Left renal cortex interstitium (tissue), 4 donors: Measurements from ENCODE around the gene CCNT1. TPM values are rescaled to one million over a fixed set of nuclear protein-coding genes. Genes with fewer than 3 reads are reported as not detected.
"Not testable (repeated sequence)": the region's sequence is repeated elsewhere in the genome, so short reads cannot be mapped to it uniquely, and the experiment has no call there.

Experiments
- DNase-seq, 4 donors: peaks; one replicate each; pipeline ENCODE4 v3.0.0-alpha.2; 2013; ENCODE audit warnings: low read depth in 4 of 4, low spot score in 2 of 4, missing footprints in 1 of 4
- polyA plus RNA-seq, 4 donors: library from polyadenylated mRNA; unstranded; fragments of 120-200 nt; gene quantifications; one replicate each; pipeline ENCODE4 v1.2.1, GENCODE V29; 2013; ENCODE audit not compliant: insufficient read length in 4 of 4

CCNT1 gene
- polyA plus RNA-seq, 4 donors: 25.3 to 35.6 (median 31.1) TPM

GRCh38 chr12:48643011-48643410, 73.5 kb downstream of the CCNT1 start:
- DNase-seq: no peak

GRCh38 chr12:48641752-48642555, 74.6 kb downstream of the CCNT1 start:
- DNase-seq: not testable (repeated sequence)

GRCh38 chr12:48640854-48641253, 75.7 kb downstream of the CCNT1 start:
- no peak for DNase-seq

GRCh38 chr12:48640428-48640827, 76.1 kb downstream of the CCNT1 start:
- DNase-seq: no peak

Other genes starting within 250 kb of the CCNT1 start
- gene ANP32D, start 244.1 kb downstream of the CCNT1 start, polyA plus RNA-seq: under 1 TPM; 0.19 to 0.30 (median 0.26) TPM
- gene C12orf54, start 234.2 kb downstream of the CCNT1 start, polyA plus RNA-seq: under 1 TPM; 0.21 to 0.77 (median 0.45) TPM
- not detected for gene OR8S1, start 191.1 kb downstream of the CCNT1 start, polyA plus RNA-seq
- not detected for gene LALBA, start 146.7 kb downstream of the CCNT1 start, polyA plus RNA-seq
- 10 to 100 TPM; 49.8 to 59.2 (median 53.7) TPM for gene KANSL2, start 34.5 kb downstream of the CCNT1 start, polyA plus RNA-seq
- 100 to 1,000 TPM in 2 of 4 donors, 10 to 100 TPM in 2; 74.9 to 114 (median 97.7) TPM for gene ADCY6, start 72.4 kb upstream of the CCNT1 start, polyA plus RNA-seq
- gene CACNB3, start 101.8 kb upstream of the CCNT1 start, polyA plus RNA-seq: 10 to 100 TPM; 47.8 to 72.5 (median 58.4) TPM
- gene DDX23, start 135.5 kb upstream of the CCNT1 start, polyA plus RNA-seq: 100 to 1,000 TPM in 3 of 4 donors, 10 to 100 TPM in 1; 88.3 to 111 (median 109) TPM
- gene RND1, start 149.2 kb upstream of the CCNT1 start, polyA plus RNA-seq: 1 to 10 TPM; 2.7 to 3.7 (median 3.3) TPM
- gene FKBP11, start 208.8 kb upstream of the CCNT1 start, polyA plus RNA-seq: 10 to 100 TPM in 3 of 4 donors, 1 to 10 TPM in 1; 9.0 to 22.6 (median 16.1) TPM
- gene ARF3, start 240.8 kb upstream of the CCNT1 start, polyA plus RNA-seq: 100 to 1,000 TPM; 129 to 147 (median 136) TPM